Measurements from ENCODE around the gene HBG2.

HBG2 gene

GRCh38 chr11:5226732-5227310 lies 27.8 kb downstream of the HBG2 start, which contains the start of gene HBB:
HBB (minus strand) TSS chr11:5227071; CDS start chr11:5227021, 50 bp downstream.
- DNase-seq = no peak

GRCh38 chr11:5225480-5225871 lies 29.1 kb downstream of the HBG2 start:
- DNase-seq = no peak

- DNase-seq = no peak
Observed at GRCh38 chr11:5224538-5225479, 29.8 kb downstream of the HBG2 start.

GRCh38 chr11:5223686-5224085 lies 30.9 kb downstream of the HBG2 start:
- DNase-seq = no peak

GRCh38 chr11:5223146-5223545 lies 31.4 kb downstream of the HBG2 start:
- no peak for DNase-seq

- no peak for DNase-seq
Observed at GRCh38 chr11:5210376-5210885, 44.1 kb downstream of the HBG2 start.

- peak in 1 of 2 experiments; percentile 50 for DNase-seq
Observed at GRCh38 chr11:5204787-5205186, 49.8 kb downstream of the HBG2 start.

GRCh38 chr11:5203366-5203765 lies 51.2 kb downstream of the HBG2 start:
- no peak for DNase-seq

Data from NCI-H524 (cell line).